ENCODE measurements around the gene SLC9A3.

Gene SLC9A3

GRCh38 chr5:545641-546375 is 21.6 kb upstream of the SLC9A3 start:
- Mint-ChIP-seq H3K36me3 (ENCODE audit: low read depth) (no peaks in the 10 kb centered on the region), H3K27me3 (ENCODE audit: low read depth) (peaks cover 16% of the 10 kb centered on the region), H3K4me1 (ENCODE audit: low read depth) (peaks cover 9% of the 10 kb centered on the region), H3K4me3 (no peak overlapping the region), H3K27ac (no peak overlapping the region), H3K9me3 (no peaks in the 10 kb centered on the region)

GRCh38 chr5:544675-545355 is 20.6 kb upstream of the SLC9A3 start:
- H3K27me3 Mint-ChIP-seq (ENCODE audit: low read depth), result peaks cover 10% of the 10 kb centered on the region
- H3K27ac Mint-ChIP-seq, result no peak overlapping the region
- H3K36me3 Mint-ChIP-seq (ENCODE audit: low read depth), result no peaks in the 10 kb centered on the region
- no peaks in the 10 kb centered on the region for H3K9me3 Mint-ChIP-seq
- H3K4me1 Mint-ChIP-seq (ENCODE audit: low read depth), result peaks cover 9% of the 10 kb centered on the region
- no peak overlapping the region for H3K4me3 Mint-ChIP-seq

- no peak overlapping the region for H3K4me3 Mint-ChIP-seq
- H3K36me3 Mint-ChIP-seq (ENCODE audit: low read depth), result no peaks in the 10 kb centered on the region
- H3K9me3 Mint-ChIP-seq, result no peaks in the 10 kb centered on the region
- H3K27ac Mint-ChIP-seq, result no peak overlapping the region
- peaks cover 7% of the 10 kb centered on the region for H3K27me3 Mint-ChIP-seq (ENCODE audit: low read depth)
- peaks cover 9% of the 10 kb centered on the region for H3K4me1 Mint-ChIP-seq (ENCODE audit: low read depth)
Measured at GRCh38 chr5:543755-544674, 19.8 kb upstream of the SLC9A3 start.

- no peaks in the 10 kb centered on the region for H3K9me3 Mint-ChIP-seq
- no peak overlapping the region for H3K27ac Mint-ChIP-seq
- H3K4me1 Mint-ChIP-seq (ENCODE audit: low read depth), result peaks cover 9% of the 10 kb centered on the region
- peaks cover 6% of the 10 kb centered on the region for H3K27me3 Mint-ChIP-seq (ENCODE audit: low read depth)
- no peaks in the 10 kb centered on the region for H3K36me3 Mint-ChIP-seq (ENCODE audit: low read depth)
- no peak overlapping the region for H3K4me3 Mint-ChIP-seq
Measured at GRCh38 chr5:543351-543750, 19.1 kb upstream of the SLC9A3 start.

- Mint-ChIP-seq H3K9me3 (no peaks in the 10 kb centered on the region), H3K27ac (no peak overlapping the region), H3K36me3 (ENCODE audit: low read depth) (no peaks in the 10 kb centered on the region), H3K27me3 (ENCODE audit: low read depth) (no peaks in the 10 kb centered on the region), H3K4me3 (no peak overlapping the region), H3K4me1 (ENCODE audit: low read depth) (peaks cover 9% of the 10 kb centered on the region)
Measured at GRCh38 chr5:542319-543311, 18.4 kb upstream of the SLC9A3 start.

GRCh38 chr5:541539-542318 is 17.5 kb upstream of the SLC9A3 start:
- H3K4me3 Mint-ChIP-seq, result no peak overlapping the region
- peaks cover 9% of the 10 kb centered on the region for H3K4me1 Mint-ChIP-seq (ENCODE audit: low read depth)
- H3K36me3 Mint-ChIP-seq (ENCODE audit: low read depth), result no peaks in the 10 kb centered on the region
- no peaks in the 10 kb centered on the region for H3K27me3 Mint-ChIP-seq (ENCODE audit: low read depth)
- H3K9me3 Mint-ChIP-seq, result no peaks in the 10 kb centered on the region
- H3K27ac Mint-ChIP-seq, result no peak overlapping the region

- no peaks in the 10 kb centered on the region for H3K9me3 Mint-ChIP-seq
- peaks cover 9% of the 10 kb centered on the region for H3K4me1 Mint-ChIP-seq (ENCODE audit: low read depth)
- H3K36me3 Mint-ChIP-seq (ENCODE audit: low read depth), result no peaks in the 10 kb centered on the region
- H3K27ac Mint-ChIP-seq, result no peak overlapping the region
- H3K4me3 Mint-ChIP-seq, result no peak overlapping the region
- H3K27me3 Mint-ChIP-seq (ENCODE audit: low read depth), result no peaks in the 10 kb centered on the region
Measured at GRCh38 chr5:540906-541538, 16.8 kb upstream of the SLC9A3 start.

- Mint-ChIP-seq H3K4me1 (ENCODE audit: low read depth) (peaks cover 9% of the 10 kb centered on the region), H3K27me3 (ENCODE audit: low read depth) (no peaks in the 10 kb centered on the region), H3K27ac (no peak overlapping the region)
Measured at GRCh38 chr5:540071-540905, 16.0 kb upstream of the SLC9A3 start.

GRCh38 chr5:539469-540070 is 15.3 kb upstream of the SLC9A3 start:
- Mint-ChIP-seq H3K4me3 (no peak overlapping the region), H3K36me3 (ENCODE audit: low read depth) (no peaks in the 10 kb centered on the region), H3K27me3 (ENCODE audit: low read depth) (no peaks in the 10 kb centered on the region), H3K27ac (no peak overlapping the region), H3K4me1 (ENCODE audit: low read depth) (peaks cover 9% of the 10 kb centered on the region), H3K9me3 (no peaks in the 10 kb centered on the region)

More at GRCh38 chr5:540071-540905, 16.0 kb upstream of the SLC9A3 start:
- Mint-ChIP-seq H3K9me3 (no peaks in the 10 kb centered on the region), H3K4me3 (no peak overlapping the region), H3K36me3 (ENCODE audit: low read depth) (no peaks in the 10 kb centered on the region)

GRCh38 chr5:538801-539468 is 14.7 kb upstream of the SLC9A3 start:
- peaks cover 8% of the 10 kb centered on the region for H3K4me1 Mint-ChIP-seq (ENCODE audit: low read depth)
- H3K4me3 Mint-ChIP-seq, result no peak overlapping the region
- no peaks in the 10 kb centered on the region for H3K27me3 Mint-ChIP-seq (ENCODE audit: low read depth)
- no peak overlapping the region for H3K27ac Mint-ChIP-seq
- no peaks in the 10 kb centered on the region for H3K36me3 Mint-ChIP-seq (ENCODE audit: low read depth)
- H3K9me3 Mint-ChIP-seq, result no peaks in the 10 kb centered on the region

- H3K36me3 Mint-ChIP-seq (ENCODE audit: low read depth), result no peaks in the 10 kb centered on the region
- no peaks in the 10 kb centered on the region for H3K9me3 Mint-ChIP-seq
- peaks cover 3% of the 10 kb centered on the region for H3K4me1 Mint-ChIP-seq (ENCODE audit: low read depth)
- no peak overlapping the region for H3K4me3 Mint-ChIP-seq
- no peaks in the 10 kb centered on the region for H3K27me3 Mint-ChIP-seq (ENCODE audit: low read depth)
- H3K27ac Mint-ChIP-seq, result no peak overlapping the region
Measured at GRCh38 chr5:538271-538771, 14.1 kb upstream of the SLC9A3 start.
